ENCODE results near the gene HSD3B2.

GRCh38 chr1:119419109-119419508 lies 4.2 kb downstream of the HSD3B2 start:
- TF ChIP-seq CTCF (IDR thresholded peaks at IDR 0.05) (no peak), EZH2 (IDR thresholded peaks at IDR 0.05) (no peak), EZH2phosphoT487 (IDR thresholded peaks at IDR 0.05) (no peak)
